Stimulated activated CD4-positive, alpha-beta T cell treated with anti-CD3 and anti-CD28 coated beads, Interleukin-1b, Interleukin-23, amount 100 ng/mL, for 4 hours (primary cell): ENCODE results near the gene FRMD5.
"Not testable (repeated sequence)": the region's sequence is repeated elsewhere in the genome, so short reads cannot be mapped to it uniquely, and the experiment has no call there.

ENCODE experiments used
- DNase-seq, 2 donors: peaks; one replicate each; pipeline ENCODE4 v3.0.0-alpha.2; 2020; ENCODE audit warnings: low read depth in 2 of 2

FRMD5 gene

DNA sequence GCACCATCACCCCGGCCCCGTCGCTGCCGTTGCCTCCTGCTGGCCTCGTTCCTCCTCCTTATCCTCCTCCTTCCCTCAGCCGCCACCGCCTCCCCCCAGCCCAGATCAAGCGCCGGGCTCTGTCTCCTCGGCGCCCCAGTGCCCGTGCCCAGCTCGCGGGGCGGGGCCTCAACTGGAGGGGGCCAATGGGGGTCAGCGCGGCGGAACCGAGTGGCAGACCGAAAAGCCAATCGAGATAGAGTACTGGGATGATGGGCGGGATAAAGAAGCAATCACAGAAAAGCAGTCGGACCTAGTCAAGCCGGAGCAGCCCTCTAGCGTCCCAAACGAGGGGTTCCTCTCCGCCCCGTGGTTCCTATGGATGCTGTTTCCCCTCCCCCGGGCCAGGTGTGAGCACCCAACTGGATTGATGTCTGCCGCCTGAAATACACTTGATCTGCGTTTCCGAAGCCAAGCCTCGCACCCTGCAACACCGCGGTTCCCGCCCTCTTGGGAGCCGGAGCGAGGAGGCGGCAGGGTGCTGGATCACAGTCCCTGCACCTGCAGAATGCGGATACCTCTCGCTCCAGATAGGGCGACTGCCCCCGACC is at the start of gene FRMD5:
Gene FRMD5 (minus strand): TSS at position 121 of the 590 bp plus-strand sequence.
- peak; percentile 77 to 81 for DNase-seq

- no peak for DNase-seq
These were observed 48.8 kb upstream of the FRMD5 start for GRCh38 chr15:44243829-44244228.

GRCh38 chr15:44243141-44243540 is 48.1 kb upstream of the FRMD5 start:
- no peak for DNase-seq

GRCh38 chr15:44231842-44232241 is 36.8 kb upstream of the FRMD5 start:
- DNase-seq, result no peak

DNA sequence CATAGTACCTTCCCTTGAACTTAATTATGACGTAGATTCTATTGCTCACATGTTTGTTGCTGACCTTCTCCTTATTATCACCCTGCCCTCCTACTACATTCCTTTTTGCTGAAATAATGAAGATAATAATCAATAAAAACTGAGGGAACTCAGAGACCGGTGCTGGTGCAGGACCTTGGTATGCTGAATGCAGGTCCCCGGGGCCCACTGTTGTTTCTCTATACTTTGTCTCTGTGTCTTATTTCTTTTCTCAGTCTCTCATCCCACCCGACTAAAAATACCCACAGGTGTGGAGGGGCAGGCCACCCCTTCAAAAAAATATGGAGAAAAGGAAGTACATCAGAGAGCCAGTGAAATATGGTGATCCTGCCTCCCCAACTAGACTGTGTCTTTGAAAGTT is 34.2 kb upstream of the FRMD5 start:
- DNase-seq, result not testable (repeated sequence)

- no peak for DNase-seq
These were observed 32.5 kb upstream of the FRMD5 start for GRCh38 chr15:44227584-44227983.

GRCh38 chr15:44227001-44227400 is 31.9 kb upstream of the FRMD5 start:
- not testable (repeated sequence) for DNase-seq

DNA sequence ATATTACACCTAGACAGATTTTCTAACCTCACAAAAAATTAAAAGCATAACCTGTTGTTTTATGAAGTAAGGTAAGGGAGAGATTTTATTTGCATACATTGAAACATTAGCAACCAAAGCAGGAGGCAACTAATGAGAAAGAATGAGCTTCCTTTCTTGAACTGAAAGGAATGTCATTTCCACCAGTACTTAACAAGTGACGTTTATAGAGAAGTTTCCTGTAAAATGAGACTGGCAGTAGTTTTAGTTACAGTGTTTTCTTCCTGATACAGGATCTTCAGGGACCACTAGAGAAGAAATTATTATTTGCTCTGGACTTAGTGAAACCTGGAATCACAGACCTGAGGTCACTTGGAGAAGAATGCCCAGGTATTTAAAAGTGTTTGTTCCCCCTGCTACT is 27.4 kb upstream of the FRMD5 start:
- no peak for DNase-seq

GRCh38 chr15:44219073-44219472 is 24.0 kb upstream of the FRMD5 start:
- DNase-seq, result no peak

DNA sequence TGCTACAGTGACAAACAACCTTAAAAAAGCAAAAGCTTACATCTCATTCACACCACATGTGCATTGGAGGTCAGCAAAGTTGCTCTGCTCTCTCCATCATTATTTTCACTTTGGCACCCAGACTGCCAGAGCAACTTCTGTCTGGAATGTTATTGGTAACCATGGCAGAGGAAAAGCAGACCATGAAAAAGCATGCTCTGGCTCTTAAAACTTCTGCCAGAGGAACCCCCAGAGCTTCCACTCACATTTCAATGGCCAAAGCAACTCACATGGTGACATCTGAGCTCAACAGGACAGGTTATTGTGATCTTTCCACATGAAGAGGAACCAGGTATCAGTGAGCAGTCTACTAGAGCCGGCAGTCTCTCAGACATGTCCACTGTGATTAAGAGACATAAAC is 21.9 kb upstream of the FRMD5 start:
- no peak for DNase-seq

DNA sequence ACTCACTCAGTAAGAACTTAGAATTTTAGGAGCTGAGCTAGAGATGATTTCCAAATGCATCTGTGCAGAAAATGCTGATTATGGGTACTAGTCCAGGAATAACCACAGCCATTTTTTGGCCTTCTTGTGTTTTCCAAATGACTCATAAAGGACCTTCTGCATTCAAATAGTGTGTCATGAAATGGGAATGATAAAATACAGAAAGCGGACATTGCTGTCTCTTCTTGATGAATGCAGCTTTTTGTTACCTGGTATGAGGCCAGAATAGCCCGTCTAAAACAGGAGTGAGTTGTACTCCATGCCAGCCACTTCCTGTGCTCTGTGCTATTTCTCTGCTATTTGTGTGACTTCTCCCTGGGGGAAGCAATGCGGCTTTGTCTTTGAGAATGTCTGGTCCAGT is 20.5 kb upstream of the FRMD5 start:
- DNase-seq, result no peak

GRCh38 chr15:44208956-44209355 is 13.9 kb upstream of the FRMD5 start:
- DNase-seq, result no peak

DNA sequence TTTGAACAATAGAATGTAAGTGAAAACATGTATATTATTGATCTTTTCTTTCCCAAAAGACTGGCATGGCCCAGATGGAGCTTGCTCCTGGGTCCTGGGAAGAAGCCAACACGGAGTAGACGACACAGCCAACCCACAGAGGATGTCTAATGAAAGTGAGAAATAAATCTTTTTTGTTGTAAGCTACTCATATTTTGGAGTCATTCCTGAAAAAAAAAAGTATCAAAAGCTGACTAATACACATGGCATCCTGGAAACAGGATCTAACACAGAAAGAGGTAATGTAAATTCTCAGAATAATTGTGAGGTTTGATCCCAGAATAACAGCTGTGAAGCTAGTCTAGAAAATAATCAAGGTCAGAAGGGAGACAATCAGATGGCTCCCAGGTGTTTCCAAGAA is 12.6 kb upstream of the FRMD5 start:
- DNase-seq, result no peak

DNA sequence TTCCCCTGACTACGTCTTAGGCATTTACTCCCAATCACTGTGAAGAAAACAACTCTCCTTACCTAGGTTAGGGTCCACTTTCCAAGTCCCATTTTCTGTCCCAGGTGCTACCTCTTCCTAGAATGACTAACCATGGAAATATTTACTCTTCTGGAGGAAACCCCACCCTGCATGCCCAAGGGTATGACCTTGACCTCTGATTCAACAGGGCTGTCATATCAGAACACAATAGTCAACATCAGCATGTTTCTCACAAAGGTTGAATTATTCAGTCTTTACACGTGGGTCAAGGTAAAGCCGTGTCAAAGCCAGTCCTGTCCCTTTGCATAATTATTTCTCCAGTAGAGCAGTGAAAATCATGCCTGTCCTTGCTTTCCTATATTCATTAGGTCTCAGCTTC is 4.3 kb upstream of the FRMD5 start:
- no peak for DNase-seq

DNA sequence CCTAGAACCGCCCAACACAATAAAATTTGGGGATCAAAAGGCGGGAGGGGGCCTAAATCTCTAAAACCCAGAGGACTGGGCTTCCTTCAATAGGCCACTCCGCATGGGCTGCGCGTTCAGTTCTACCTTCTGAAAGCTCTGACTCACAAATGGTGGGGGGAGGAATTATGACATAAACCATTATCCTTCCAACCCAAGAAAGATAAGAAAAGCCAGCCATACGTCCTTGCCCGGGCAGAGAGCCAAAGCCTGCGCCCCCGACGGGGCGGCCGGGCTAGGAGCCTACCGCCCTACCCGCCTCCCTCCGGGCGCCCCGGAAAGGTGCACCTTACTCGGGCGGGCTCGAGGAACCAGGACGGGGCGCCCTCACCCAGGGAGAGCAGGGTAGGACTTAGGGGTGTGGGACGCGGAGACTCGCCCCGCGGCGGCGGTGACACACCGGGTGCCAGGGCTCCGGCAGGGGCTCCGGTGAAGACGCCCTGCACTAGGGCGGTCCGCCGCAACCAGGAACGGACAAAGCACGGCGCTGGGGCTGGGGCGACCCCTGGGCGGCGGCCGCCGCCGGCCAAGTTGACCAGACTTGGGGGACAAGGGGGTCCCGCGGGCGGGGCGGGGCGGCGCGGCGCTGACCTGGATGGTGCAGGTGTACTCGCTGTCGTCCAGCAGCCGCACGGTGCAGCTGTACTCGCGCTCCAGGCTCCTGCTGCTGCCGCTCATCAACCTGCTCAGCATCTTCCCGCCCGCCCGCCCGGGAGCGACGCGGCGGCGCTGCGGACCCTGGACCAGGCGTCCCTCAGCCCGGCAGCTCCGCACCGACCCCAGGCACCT is 534 bp downstream of the FRMD5 start:
- DNase-seq, result peak; percentile 17 to 29

DNA sequence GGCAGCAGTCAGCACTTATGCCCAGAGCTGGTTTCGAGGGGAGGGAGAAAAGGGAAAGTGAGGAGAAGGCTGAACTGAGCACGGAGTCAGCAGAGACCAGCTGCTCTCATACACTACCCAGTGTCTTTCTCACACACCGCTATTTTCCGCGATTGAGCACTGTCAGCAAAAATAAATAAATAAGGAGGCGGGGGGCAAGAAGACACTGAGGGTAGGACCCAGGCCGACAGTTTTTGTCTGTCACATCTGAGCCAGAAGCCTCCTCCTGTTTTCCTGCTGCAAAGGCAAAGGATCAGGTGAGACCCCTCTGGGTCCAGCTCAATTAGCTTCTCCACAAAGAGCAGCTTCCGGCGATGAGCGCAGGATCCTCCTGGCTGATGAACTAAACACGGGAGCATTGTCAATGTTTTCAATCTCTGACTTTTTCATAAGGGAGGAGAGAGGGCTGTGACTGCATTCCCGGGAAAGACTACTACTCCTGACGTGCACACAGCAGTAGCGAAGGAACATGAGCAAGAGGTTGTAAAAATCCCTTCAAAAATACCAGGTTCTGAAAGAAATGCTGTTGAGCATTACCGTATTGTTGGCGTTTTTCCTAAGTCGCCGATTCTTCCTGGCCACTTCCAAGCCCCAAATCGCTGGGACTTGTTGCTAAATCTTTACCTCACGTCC is 1.3 kb downstream of the FRMD5 start:
- no peak for DNase-seq

GRCh38 chr15:44188795-44189194 is 6.3 kb downstream of the FRMD5 start:
- no peak for DNase-seq

GRCh38 chr15:44186705-44187104 is 8.4 kb downstream of the FRMD5 start:
- no peak for DNase-seq

DNA sequence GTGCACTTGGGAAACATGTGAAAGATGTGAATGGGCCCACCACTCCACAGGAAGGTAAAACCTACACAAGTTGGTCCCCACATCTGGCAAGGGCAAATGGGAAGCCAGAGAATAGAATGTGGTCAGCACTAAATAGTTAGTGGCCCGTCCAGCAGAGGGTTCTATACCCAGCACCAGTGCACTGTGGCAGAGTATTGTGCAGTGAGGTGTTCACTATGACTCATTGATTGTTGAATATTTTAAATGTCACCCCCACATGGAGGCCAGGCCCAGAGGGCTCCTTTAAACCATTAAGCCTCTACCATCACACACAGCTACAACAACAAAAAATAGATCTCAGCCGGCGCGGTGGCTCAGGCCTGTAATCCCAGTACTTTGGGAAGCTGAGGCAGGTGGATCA is 11.7 kb downstream of the FRMD5 start:
- DNase-seq, result no peak

GRCh38 chr15:44181410-44181809 is 13.7 kb downstream of the FRMD5 start:
- DNase-seq, result no peak

DNA sequence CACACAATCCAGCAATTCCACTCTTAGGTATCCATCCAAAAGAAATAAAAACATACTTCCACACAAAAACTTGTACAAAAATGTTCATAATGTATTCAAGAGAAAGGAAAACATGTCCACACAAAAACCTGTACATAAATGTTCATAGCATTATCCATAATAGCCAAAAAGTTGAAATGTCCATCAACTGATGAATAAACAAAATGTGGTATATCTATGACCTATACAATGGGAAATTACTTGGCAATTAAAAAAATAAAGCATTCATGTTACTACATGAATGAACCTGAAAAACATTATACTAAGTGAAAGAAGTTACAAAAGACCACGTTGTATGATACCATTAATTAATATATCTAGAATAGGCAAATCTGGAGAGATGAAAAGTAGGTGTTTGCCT is 17.9 kb downstream of the FRMD5 start:
- no peak for DNase-seq

DNA sequence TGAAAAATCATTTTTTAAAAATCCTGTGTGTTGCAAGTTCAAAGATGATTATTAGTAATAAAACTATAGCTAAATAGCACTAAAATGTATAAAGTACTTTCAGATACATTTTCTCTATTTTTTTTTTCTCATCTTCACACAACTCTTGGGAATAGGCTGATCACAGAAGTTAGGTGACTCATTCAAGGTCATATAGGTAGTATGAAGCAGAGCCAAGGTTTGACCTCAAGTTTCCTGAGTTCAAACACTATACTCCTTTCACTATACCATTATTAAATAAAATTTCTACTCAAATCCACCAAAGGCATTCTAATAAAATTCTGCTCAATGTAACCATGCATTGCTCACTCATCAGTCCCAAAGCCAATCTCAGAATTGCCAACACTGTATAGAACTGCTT is 21.3 kb downstream of the FRMD5 start:
- DNase-seq, result no peak

DNA sequence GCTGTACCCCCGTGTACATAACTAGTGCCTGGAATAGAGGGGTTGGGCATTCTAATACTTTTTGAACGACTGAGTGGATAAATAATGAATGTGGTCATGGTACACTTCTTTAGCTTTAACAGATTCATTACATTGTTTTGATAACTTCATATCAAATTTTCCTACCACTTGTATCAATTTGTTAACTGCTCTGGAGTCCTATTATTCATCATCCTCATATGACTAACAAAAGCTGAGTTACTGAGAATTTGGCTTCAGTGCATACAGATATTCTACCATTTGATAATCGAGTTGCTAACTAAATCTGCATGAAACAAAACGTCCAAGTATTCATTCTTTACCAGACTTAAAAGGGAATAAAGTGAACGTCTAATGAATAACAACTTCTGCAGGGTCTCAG is 31.7 kb downstream of the FRMD5 start:
- DNase-seq, result no peak
